Esophagus squamous epithelium (tissue), 5 donors: ENCODE data around the gene TLK2. TPM values are rescaled to one million over a fixed set of nuclear protein-coding genes. Genes with fewer than 3 reads are reported as not detected.
A peak's percentile ranks its signal among the peaks of the same experiment; 100 is the strongest.
"Not testable (repeated sequence)": the region's sequence is repeated elsewhere in the genome, so short reads cannot be mapped to it uniquely, and the experiment has no call there.

ENCODE experiments used
- DNase-seq: peaks from one replicate; lab custom pipeline; 2025; lab: John Stamatoyannopoulos, UW
- H3K27ac ChIP-seq, 4 donors: fragments of 200-600 bp; sonication (generic); one replicate each; pipeline ENCODE4 v1.5.1; 2016 to 2019; ENCODE audit warnings: mild to moderate bottlenecking in 1 of 4
- H3K27me3 ChIP-seq, 4 donors: fragments of 200-600 bp; sonication (generic); 1 replicate in 3 of 4; 2 replicates in 1 of 4; pipeline versions ENCODE4 v1.5.1 to v1.6.0; 2017 to 2021; ENCODE audit warnings: antibody characterized with exemption in 1 of 4
- H3K36me3 ChIP-seq, 3 donors: fragments of 200-600 bp; sonication (generic); one replicate each; pipeline ENCODE4 v1.5.1; 2016 to 2019
- H3K4me1 ChIP-seq, 3 donors: fragments of 200-600 bp; sonication (generic); one replicate each; pipeline ENCODE4 v1.5.1; 2017 to 2019
- H3K4me3 ChIP-seq, 4 donors: fragments of 200-600 bp; sonication (generic); 1 replicate in 3 of 4; 2 replicates in 1 of 4; pipeline ENCODE4 v1.5.1; 2016 to 2019; ENCODE audit warnings: mild to moderate bottlenecking in 2 of 4, moderate library complexity in 1 of 4
- H3K9me3 ChIP-seq, 3 donors: fragments of 200-600 bp; sonication (generic); one replicate each; pipeline ENCODE4 v1.5.1; 2016 to 2019
- POLR2A ChIP-seq, 4 donors: fragments of 450-650 bp; IDR thresholded peaks; one replicate each; pipeline ENCODE4 v1.6.1; 2017; ENCODE audit warnings: antibody characterized with exemption in 4 of 4, mild to moderate bottlenecking in 4 of 4, moderate library complexity in 3 of 4
- WGBS, 2 donors: methylation state at CpG; one replicate each; pipeline ENCODE4 v1.1.5; 2018; 5-methylcytosine and 5-hydroxymethylcytosine counted together
- intact Hi-C: fragments of 100-400 bp; cut with DNase I; formaldehyde crosslinking; loops from one replicate; pipeline ENCODE4 v1.15.0; 2022
- total RNA-seq, 4 donors: library from RNA; depleted of rRNA; stranded (reverse); fragments of >200 nt; gene quantifications; one replicate each; pipeline ENCODE4 v1.1.0, GENCODE V29; 2016
- TF ChIP-seq, protein P1 (sequence below), 6 experiments: fragments of 450-650 bp in 4 of 6; fragments of 200-600 bp in 2 of 6; sonication (generic) in 2 of 6; IDR thresholded peaks; one replicate each; pipeline ENCODE4 v1.5.1; 2016 to 2019; ENCODE audit warnings: antibody characterized with exemption in 6 of 6, mild to moderate bottlenecking in 4 of 6, moderate library complexity in 4 of 6
- donor health status: DM: yes; HTN: yes; CAD: no.

Gene TLK2
- total RNA-seq, 4 donors from 2014 or later, result 13.2 to 35.5 (median 28.0) TPM

DNA sequence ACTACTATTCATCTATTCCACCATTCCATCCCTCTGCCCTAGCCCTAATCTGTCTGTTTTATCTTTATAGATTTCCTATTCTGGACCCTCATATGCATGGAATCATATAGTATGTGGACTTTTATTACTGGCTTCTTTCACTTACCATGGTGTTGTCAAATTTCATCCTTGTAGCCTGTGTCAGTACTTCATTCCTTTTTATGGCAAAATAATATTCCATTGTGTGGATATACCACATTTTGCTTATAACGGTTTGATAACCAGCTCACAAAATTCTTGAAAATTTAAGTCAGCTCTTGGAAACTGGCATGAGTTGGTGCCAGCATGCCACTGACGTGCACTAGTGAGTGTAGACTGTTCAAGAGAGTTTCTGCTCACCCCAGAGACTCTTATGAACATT, 118.5 kb downstream of the TLK2 start:
- Histone ChIP-seq H3K4me3 (no peak overlapping the region), H3K9me3 (no peaks in the 10 kb centered on the region), H3K27ac (no peak overlapping the region), H3K4me1 (peaks cover 0 to 34% (median 0%) of the 10 kb centered on the region in 3 donors), H3K36me3 (peaks cover 8 to 94% (median 21%) of the 10 kb centered on the region in 3 donors), H3K27me3 (no peaks in the 10 kb centered on the region)
- WGBS, 2 donors, result 94 to 98% methylated on average over 2 of the region's 2 CpGs
- intact Hi-C loops, result no loop called here
- no peak for DNase-seq
- TF ChIP-seq, protein P1, sequence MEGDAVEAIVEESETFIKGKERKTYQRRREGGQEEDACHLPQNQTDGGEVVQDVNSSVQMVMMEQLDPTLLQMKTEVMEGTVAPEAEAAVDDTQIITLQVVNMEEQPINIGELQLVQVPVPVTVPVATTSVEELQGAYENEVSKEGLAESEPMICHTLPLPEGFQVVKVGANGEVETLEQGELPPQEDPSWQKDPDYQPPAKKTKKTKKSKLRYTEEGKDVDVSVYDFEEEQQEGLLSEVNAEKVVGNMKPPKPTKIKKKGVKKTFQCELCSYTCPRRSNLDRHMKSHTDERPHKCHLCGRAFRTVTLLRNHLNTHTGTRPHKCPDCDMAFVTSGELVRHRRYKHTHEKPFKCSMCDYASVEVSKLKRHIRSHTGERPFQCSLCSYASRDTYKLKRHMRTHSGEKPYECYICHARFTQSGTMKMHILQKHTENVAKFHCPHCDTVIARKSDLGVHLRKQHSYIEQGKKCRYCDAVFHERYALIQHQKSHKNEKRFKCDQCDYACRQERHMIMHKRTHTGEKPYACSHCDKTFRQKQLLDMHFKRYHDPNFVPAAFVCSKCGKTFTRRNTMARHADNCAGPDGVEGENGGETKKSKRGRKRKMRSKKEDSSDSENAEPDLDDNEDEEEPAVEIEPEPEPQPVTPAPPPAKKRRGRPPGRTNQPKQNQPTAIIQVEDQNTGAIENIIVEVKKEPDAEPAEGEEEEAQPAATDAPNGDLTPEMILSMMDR (IDR thresholded peaks at IDR 0.05), result no peak
- TF ChIP-seq POLR2A (IDR thresholded peaks at IDR 0.05), result no peak

DNA sequence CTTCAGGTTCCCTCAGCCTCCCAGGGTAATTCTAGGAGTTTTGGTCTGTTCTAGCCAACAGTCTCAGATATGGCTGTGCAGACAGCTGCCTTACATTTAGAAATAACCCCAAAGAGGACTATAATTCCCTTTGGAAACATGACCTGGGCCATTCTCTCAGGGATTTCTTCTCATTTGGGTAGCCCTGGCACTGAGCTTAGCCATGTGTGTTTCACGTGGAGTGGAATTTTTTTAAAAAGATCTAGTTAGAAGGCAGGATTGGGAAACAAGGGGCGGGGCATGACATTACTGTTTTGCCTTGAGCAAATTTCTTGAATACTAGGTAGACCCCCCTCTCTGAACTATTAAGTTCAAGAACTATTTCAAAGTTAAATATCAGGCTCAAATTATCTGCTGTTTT, 119.3 kb downstream of the TLK2 start:
- WGBS, 2 donors, result 43 to 76% methylated on average over 2 of the region's 2 CpGs
- H3K27me3 ChIP-seq, result no peaks in the 10 kb centered on the region
- H3K4me3 ChIP-seq, result no peak overlapping the region
- intact Hi-C loops, result no loop called here
- no peaks in the 10 kb centered on the region for H3K9me3 ChIP-seq
- H3K36me3 ChIP-seq, result peaks cover 8 to 94% (median 22%) of the 10 kb centered on the region in 3 donors
- no peak for TF ChIP-seq POLR2A (IDR thresholded peaks at IDR 0.05)
- TF ChIP-seq, protein P1 (IDR thresholded peaks at IDR 0.05), result no peak
- no peak for DNase-seq
- H3K27ac ChIP-seq, result peak overlapping the region in 2 of 4 donors; percentile 4 to 13
- H3K4me1 ChIP-seq, result peaks cover 0 to 34% (median 0%) of the 10 kb centered on the region in 3 donors

DNA sequence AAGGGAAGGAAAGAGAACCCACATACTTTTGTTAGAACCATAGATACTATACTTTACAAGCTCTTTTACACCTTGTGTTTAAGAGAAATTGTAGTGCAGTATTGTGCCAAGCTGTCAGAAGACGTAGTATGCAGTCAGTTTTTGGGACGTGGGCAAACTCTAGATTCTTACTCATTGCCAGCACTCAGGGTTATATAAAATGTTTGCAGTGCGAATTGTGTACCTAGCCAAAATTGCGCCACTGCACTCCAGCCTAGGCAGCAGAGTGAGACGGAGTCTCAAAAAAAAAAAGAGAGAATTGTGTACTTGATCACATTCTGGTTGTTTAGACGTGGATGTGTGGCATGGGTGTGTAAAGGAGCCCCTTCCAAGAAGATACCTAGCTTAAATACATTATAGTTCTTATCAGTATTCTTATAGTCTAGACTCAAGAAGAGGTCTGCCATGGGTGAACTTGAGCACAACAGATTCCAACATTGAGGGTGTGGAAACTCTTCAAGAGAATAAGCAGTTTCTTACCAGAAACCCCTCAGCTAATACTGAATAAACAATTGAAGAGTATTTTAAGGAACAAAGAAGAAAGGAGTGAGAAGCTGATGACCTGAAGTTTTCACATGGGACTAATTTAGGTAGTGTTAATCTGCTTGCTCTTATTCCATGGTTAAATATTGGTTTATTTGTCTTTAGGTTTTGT, 121.5 kb downstream of the TLK2 start:
- peak overlapping the region in 2 of 4 donors; percentile 30 to 43 for H3K27ac ChIP-seq

DNA sequence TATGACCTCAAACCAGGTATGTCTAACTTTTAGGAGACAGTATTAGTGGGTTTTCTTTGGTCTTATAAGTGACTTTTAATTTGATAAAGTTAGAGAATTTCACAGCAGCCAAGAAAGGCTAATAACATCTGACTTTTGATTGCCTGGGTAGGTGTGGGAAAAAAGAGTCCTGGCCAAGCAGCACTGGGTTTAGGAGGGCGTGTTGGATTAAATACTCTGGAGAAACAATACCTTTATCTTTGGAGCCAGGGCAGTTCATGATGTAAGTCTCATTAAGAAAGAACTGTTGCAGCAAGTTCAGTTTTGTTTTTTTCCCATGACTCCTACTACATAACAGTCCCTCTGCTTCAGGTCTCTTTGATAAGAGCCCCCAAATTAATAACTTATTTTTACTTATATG, 122.2 kb downstream of the TLK2 start:
- Histone ChIP-seq H3K4me1 (peaks cover 0 to 34% (median 0%) of the 10 kb centered on the region in 3 donors), H3K4me3 (no peak overlapping the region), H3K27ac (peak overlapping the region in 2 of 4 donors; percentile 30 to 43), H3K27me3 (no peaks in the 10 kb centered on the region), H3K9me3 (no peaks in the 10 kb centered on the region), H3K36me3 (peaks cover 8 to 99% (median 24%) of the 10 kb centered on the region in 3 donors)
- WGBS, 2 donors, result 43 to 64% methylated on average over 1 of the region's 1 CpG
- intact Hi-C loops, result no loop called here
- TF ChIP-seq POLR2A (IDR thresholded peaks at IDR 0.05), result no peak
- TF ChIP-seq, protein P1 (IDR thresholded peaks at IDR 0.05), result no peak
- DNase-seq, result no peak

More for the DNA sequence above, 121.5 kb downstream of the TLK2 start:
- Histone ChIP-seq H3K4me3 (no peak overlapping the region), H3K27me3 (no peaks in the 10 kb centered on the region), H3K36me3 (peaks cover 8 to 99% (median 24%) of the 10 kb centered on the region in 3 donors), H3K9me3 (no peaks in the 10 kb centered on the region), H3K4me1 (peaks cover 0 to 34% (median 0%) of the 10 kb centered on the region in 3 donors)
- no peak for TF ChIP-seq POLR2A (IDR thresholded peaks at IDR 0.05)
- TF ChIP-seq, protein P1 (IDR thresholded peaks at IDR 0.05), result no peak
- WGBS, 2 donors, result 75 to 86% methylated on average over 6 of the region's 6 CpGs
- intact Hi-C loops, result no loop called here
- DNase-seq, result no peak

DNA sequence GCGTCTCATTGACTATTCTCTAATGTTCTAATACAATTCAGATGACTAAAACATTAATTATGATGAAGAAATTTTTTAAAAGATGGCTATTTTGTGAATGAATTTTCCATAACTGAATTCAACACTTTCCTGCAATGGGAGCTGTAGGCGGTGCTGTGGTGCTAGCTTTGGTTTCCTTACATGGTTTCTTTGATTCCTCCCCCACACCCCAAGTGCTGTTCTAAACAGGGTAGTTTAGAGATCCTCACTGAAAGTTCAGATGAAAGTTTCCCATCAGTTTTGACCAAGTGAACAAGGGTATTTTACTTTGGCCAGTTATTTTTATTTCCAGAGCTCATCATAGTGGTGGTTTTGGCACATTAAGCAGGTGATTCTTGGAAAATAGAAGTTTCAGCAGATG, 122.8 kb downstream of the TLK2 start:
- 75 to 86% methylated on average over 2 of the region's 2 CpGs for WGBS, 2 donors
- DNase-seq, result no peak

DNA sequence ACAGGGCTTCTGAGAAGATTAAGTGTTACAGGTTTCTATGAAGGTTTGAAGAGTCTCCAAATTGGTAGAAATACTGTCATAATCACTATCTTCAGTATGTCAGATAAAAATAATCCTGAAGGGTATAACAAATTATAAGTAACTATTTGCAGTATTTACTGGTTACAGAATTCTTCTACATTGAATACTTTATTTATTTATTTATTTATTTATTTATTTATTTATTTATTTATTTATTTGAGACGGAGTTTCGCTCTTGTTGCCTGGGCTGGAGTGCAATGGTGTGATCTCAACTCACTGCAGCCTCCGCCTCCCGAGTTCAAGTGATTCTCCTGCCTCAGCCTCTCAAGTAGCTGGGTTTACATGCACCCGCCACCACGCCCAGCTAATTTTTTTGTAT, 125.2 kb downstream of the TLK2 start:
- intact Hi-C loops, H3K4me3 ChIP-seq, H3K9me3 ChIP-seq, H3K27me3 ChIP-seq, DNase-seq, H3K27ac ChIP-seq: not testable (repeated sequence)
- peaks cover 0 to 20% (median 0%) of the 10 kb centered on the region in 3 donors for H3K4me1 ChIP-seq
- 94 to 98% methylated on average over 5 to 6 of the region's 6 CpGs for WGBS, 2 donors
- H3K36me3 ChIP-seq, result peaks cover 7 to 99% (median 30%) of the 10 kb centered on the region in 3 donors

More for the DNA sequence above, 122.8 kb downstream of the TLK2 start:
- peak overlapping the region in 1 of 4 donors; percentile 32 for H3K27ac ChIP-seq
- H3K4me1 ChIP-seq, result peaks cover 0 to 34% (median 0%) of the 10 kb centered on the region in 3 donors
- H3K27me3 ChIP-seq, result no peaks in the 10 kb centered on the region
- intact Hi-C loops, result no loop called here
- no peak overlapping the region for H3K4me3 ChIP-seq
- H3K36me3 ChIP-seq, result peaks cover 8 to 99% (median 27%) of the 10 kb centered on the region in 3 donors
- TF ChIP-seq POLR2A (IDR thresholded peaks at IDR 0.05), result no peak
- TF ChIP-seq, protein P1 (IDR thresholded peaks at IDR 0.05), result no peak
- H3K9me3 ChIP-seq, result no peaks in the 10 kb centered on the region
